ENCODE data around the gene PTGES. TPM values are rescaled to one million over a fixed set of nuclear protein-coding genes. Genes with fewer than 3 reads are reported as not detected.

PTGES gene
- total RNA-seq, 1 experiment from 2014 or later: 2.5 TPM

DNA sequence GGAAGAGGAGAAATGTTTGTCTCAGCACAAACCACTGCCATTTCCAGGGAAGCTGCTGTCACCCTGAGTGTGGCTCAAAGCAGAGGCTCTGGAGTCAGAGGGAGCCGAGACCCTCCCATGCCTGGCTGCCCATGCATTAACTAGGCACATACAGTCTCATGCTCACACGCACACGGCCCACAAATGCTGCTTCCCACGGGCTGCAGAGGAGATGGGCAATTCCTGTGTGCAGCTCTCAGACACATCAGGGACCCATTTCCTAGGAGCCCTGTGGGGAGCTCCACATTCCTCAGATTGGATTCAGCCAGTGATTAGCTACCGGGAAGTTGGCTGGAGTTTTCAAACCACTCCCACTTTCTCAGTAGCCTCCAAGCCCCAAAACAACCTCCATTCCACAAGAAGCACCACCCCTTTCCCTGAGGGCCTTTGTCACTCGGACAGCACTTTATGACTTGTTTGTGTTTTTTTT is 9.1 kb upstream of the PTGES start:
- Mint-ChIP-seq H3K9me3 (no peaks in the 10 kb centered on the region), H3K36me3 (no peaks in the 10 kb centered on the region), H3K27ac (no peak overlapping the region), H3K4me1 (peaks cover 6% of the 10 kb centered on the region), H3K4me3 (no peak overlapping the region), H3K27me3 (ENCODE audit: low read depth) (no peaks in the 10 kb centered on the region)
- DNase-seq (ENCODE audit: low spot score) (no peak), ATAC-seq (peak; percentile 73)
- POLR2A ChIA-PET: interaction anchor here (0.6 to 0.7 kb wide), 3 partner anchors 86 to 478 kb away, joined by 4 to 8 read pairs (median 7); no protein-coding TSS in a partner anchor
- TF ChIP-seq, protein P1, sequence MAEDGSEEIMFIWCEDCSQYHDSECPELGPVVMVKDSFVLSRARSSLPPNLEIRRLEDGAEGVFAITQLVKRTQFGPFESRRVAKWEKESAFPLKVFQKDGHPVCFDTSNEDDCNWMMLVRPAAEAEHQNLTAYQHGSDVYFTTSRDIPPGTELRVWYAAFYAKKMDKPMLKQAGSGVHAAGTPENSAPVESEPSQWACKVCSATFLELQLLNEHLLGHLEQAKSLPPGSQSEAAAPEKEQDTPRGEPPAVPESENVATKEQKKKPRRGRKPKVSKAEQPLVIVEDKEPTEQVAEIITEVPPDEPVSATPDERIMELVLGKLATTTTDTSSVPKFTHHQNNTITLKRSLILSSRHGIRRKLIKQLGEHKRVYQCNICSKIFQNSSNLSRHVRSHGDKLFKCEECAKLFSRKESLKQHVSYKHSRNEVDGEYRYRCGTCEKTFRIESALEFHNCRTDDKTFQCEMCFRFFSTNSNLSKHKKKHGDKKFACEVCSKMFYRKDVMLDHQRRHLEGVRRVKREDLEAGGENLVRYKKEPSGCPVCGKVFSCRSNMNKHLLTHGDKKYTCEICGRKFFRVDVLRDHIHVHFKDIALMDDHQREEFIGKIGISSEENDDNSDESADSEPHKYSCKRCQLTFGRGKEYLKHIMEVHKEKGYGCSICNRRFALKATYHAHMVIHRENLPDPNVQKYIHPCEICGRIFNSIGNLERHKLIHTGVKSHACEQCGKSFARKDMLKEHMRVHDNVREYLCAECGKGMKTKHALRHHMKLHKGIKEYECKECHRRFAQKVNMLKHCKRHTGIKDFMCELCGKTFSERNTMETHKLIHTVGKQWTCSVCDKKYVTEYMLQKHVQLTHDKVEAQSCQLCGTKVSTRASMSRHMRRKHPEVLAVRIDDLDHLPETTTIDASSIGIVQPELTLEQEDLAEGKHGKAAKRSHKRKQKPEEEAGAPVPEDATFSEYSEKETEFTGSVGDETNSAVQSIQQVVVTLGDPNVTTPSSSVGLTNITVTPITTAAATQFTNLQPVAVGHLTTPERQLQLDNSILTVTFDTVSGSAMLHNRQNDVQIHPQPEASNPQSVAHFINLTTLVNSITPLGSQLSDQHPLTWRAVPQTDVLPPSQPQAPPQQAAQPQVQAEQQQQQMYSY (CRISPR knock-in tag; IDR thresholded peaks at IDR 0.05): peak; percentile 36; the same call in 1 of the 2 replicates
- TF ChIP-seq, protein P2, sequence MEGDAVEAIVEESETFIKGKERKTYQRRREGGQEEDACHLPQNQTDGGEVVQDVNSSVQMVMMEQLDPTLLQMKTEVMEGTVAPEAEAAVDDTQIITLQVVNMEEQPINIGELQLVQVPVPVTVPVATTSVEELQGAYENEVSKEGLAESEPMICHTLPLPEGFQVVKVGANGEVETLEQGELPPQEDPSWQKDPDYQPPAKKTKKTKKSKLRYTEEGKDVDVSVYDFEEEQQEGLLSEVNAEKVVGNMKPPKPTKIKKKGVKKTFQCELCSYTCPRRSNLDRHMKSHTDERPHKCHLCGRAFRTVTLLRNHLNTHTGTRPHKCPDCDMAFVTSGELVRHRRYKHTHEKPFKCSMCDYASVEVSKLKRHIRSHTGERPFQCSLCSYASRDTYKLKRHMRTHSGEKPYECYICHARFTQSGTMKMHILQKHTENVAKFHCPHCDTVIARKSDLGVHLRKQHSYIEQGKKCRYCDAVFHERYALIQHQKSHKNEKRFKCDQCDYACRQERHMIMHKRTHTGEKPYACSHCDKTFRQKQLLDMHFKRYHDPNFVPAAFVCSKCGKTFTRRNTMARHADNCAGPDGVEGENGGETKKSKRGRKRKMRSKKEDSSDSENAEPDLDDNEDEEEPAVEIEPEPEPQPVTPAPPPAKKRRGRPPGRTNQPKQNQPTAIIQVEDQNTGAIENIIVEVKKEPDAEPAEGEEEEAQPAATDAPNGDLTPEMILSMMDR (IDR thresholded peaks at IDR 0.05): no peak
- CTCF ChIA-PET: interaction anchor here (0.7 to 1.6 kb wide), 4 partner anchors 24 to 630 kb away, joined by 3 to 10 read pairs (median 4); no protein-coding TSS in a partner anchor

DNA sequence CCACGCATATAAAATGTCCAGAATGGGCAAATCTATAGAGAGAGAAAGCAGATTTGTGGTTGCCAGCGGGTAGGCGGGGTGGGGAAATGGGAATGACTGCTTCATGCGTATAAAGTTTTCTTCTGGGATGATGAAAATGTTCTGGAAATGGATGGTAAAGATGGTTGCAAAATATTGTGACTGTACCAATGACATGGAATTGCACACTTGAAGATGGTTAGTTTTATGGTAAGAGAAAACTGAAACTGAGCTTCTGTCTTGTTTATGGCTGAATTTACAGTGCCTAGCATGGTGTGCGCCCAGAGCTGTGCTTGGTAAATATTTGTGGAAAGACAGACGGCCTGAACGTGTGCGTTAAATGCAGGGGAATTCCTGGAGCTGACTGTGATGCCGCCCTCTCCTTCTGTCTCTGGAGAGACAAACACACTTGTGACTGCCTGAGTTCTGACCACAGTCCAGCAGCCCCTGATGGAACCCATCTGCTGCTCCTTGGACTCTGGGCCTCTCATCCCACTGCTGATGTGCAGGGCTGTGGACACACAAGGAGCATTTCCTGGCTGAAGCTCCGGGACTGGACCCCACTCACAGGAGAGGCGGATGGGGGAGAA is 8.6 kb upstream of the PTGES start:
- Mint-ChIP-seq H3K27me3 (ENCODE audit: low read depth) (no peaks in the 10 kb centered on the region), H3K9me3 (no peaks in the 10 kb centered on the region), H3K36me3 (no peaks in the 10 kb centered on the region), H3K4me3 (no peak overlapping the region), H3K27ac (no peak overlapping the region; the same call in 1 of the 2 replicates), H3K4me1 (peaks cover 6% of the 10 kb centered on the region)
- CTCF ChIA-PET: interaction anchor here (0.7 to 1.6 kb wide), 4 partner anchors 24 to 630 kb away, joined by 3 to 10 read pairs (median 4); no protein-coding TSS in a partner anchor
- POLR2A ChIA-PET: interaction anchor here (0.7 kb wide), 2 partner anchors 85 to 479 kb away, joined by 4 to 7 read pairs; no protein-coding TSS in a partner anchor
- ATAC-seq (no peak), DNase-seq (ENCODE audit: low spot score) (no peak)
- TF ChIP-seq, protein P3, sequence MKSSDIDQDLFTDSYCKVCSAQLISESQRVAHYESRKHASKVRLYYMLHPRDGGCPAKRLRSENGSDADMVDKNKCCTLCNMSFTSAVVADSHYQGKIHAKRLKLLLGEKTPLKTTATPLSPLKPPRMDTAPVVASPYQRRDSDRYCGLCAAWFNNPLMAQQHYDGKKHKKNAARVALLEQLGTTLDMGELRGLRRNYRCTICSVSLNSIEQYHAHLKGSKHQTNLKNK (CRISPR knock-in tag; IDR thresholded peaks at IDR 0.05): no peak
- TF ChIP-seq, protein P4, sequence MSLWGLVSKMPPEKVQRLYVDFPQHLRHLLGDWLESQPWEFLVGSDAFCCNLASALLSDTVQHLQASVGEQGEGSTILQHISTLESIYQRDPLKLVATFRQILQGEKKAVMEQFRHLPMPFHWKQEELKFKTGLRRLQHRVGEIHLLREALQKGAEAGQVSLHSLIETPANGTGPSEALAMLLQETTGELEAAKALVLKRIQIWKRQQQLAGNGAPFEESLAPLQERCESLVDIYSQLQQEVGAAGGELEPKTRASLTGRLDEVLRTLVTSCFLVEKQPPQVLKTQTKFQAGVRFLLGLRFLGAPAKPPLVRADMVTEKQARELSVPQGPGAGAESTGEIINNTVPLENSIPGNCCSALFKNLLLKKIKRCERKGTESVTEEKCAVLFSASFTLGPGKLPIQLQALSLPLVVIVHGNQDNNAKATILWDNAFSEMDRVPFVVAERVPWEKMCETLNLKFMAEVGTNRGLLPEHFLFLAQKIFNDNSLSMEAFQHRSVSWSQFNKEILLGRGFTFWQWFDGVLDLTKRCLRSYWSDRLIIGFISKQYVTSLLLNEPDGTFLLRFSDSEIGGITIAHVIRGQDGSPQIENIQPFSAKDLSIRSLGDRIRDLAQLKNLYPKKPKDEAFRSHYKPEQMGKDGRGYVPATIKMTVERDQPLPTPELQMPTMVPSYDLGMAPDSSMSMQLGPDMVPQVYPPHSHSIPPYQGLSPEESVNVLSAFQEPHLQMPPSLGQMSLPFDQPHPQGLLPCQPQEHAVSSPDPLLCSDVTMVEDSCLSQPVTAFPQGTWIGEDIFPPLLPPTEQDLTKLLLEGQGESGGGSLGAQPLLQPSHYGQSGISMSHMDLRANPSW (CRISPR knock-in tag; conservative IDR thresholded peaks at IDR 0.05; ENCODE audit: low read depth): no peak
- TF ChIP-seq SOX15 (CRISPR knock-in tag; IDR thresholded peaks at IDR 0.05): no peak
- TF ChIP-seq ZNF263 (CRISPR knock-in tag; IDR thresholded peaks at IDR 0.05; ENCODE audit: low read depth): no peak
- TF ChIP-seq, protein P5, sequence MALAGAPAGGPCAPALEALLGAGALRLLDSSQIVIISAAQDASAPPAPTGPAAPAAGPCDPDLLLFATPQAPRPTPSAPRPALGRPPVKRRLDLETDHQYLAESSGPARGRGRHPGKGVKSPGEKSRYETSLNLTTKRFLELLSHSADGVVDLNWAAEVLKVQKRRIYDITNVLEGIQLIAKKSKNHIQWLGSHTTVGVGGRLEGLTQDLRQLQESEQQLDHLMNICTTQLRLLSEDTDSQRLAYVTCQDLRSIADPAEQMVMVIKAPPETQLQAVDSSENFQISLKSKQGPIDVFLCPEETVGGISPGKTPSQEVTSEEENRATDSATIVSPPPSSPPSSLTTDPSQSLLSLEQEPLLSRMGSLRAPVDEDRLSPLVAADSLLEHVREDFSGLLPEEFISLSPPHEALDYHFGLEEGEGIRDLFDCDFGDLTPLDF (CRISPR knock-in tag; IDR thresholded peaks at IDR 0.05): no peak
- TF ChIP-seq, protein P6, sequence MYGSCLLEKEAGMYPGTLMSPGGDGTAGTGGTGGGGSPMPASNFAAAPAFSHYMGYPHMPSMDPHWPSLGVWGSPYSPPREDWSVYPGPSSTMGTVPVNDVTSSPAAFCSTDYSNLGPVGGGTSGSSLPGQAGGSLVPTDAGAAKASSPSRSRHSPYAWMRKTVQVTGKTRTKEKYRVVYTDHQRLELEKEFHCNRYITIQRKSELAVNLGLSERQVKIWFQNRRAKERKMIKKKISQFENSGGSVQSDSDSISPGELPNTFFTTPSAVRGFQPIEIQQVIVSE (CRISPR knock-in tag; IDR thresholded peaks at IDR 0.05; ENCODE audit: borderline replicate concordance): no peak
- TF ChIP-seq CBFB (CRISPR knock-in tag; IDR thresholded peaks at IDR 0.05; ENCODE audit: low read depth): no peak
- TF ChIP-seq, protein P7, sequence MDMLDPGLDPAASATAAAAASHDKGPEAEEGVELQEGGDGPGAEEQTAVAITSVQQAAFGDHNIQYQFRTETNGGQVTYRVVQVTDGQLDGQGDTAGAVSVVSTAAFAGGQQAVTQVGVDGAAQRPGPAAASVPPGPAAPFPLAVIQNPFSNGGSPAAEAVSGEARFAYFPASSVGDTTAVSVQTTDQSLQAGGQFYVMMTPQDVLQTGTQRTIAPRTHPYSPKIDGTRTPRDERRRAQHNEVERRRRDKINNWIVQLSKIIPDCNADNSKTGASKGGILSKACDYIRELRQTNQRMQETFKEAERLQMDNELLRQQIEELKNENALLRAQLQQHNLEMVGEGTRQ (CRISPR knock-in tag; IDR thresholded peaks at IDR 0.05): no peak
- TF ChIP-seq FOXJ3 (CRISPR knock-in tag; IDR thresholded peaks at IDR 0.05; ENCODE audit: borderline replicate concordance): no peak
- no peak for TF ChIP-seq GRHL2 (CRISPR knock-in tag; IDR thresholded peaks at IDR 0.05; ENCODE audit: insufficient replicate concordance, severe bottlenecking)
- TF ChIP-seq, protein P8, sequence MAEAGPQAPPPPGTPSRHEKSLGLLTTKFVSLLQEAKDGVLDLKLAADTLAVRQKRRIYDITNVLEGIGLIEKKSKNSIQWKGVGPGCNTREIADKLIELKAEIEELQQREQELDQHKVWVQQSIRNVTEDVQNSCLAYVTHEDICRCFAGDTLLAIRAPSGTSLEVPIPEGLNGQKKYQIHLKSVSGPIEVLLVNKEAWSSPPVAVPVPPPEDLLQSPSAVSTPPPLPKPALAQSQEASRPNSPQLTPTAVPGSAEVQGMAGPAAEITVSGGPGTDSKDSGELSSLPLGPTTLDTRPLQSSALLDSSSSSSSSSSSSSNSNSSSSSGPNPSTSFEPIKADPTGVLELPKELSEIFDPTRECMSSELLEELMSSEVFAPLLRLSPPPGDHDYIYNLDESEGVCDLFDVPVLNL (CRISPR knock-in tag; IDR thresholded peaks at IDR 0.05; ENCODE audit: borderline replicate concordance, low read depth): no peak
- TF ChIP-seq, protein P9, sequence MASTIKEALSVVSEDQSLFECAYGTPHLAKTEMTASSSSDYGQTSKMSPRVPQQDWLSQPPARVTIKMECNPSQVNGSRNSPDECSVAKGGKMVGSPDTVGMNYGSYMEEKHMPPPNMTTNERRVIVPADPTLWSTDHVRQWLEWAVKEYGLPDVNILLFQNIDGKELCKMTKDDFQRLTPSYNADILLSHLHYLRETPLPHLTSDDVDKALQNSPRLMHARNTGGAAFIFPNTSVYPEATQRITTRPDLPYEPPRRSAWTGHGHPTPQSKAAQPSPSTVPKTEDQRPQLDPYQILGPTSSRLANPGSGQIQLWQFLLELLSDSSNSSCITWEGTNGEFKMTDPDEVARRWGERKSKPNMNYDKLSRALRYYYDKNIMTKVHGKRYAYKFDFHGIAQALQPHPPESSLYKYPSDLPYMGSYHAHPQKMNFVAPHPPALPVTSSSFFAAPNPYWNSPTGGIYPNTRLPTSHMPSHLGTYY (CRISPR knock-in tag; IDR thresholded peaks at IDR 0.05): no peak
- TF ChIP-seq TCF7 (CRISPR knock-in tag; IDR thresholded peaks at IDR 0.05; ENCODE audit: low read depth): no peak
- TF ChIP-seq, protein P10, sequence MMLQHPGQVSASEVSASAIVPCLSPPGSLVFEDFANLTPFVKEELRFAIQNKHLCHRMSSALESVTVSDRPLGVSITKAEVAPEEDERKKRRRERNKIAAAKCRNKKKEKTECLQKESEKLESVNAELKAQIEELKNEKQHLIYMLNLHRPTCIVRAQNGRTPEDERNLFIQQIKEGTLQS (CRISPR knock-in tag; conservative IDR thresholded peaks at IDR 0.05): no peak
